ENCODE measurements around the gene SPSB3.

Gene SPSB3

GRCh38 chr16:1782408-1783264, at the start of gene SPSB3, which contains the start of gene NUBP2:
Gene SPSB3, minus strand, starts transcription at chr16:1782571. Its CDS starts 1,088 bp downstream, at chr16:1781483.
Gene NUBP2, plus strand, starts transcription at chr16:1782960. Its CDS starts 61 bp downstream, at chr16:1783021.
- DNase-seq = peak; percentile 87 to 97

GRCh38 chr16:1831186-1832075, 49.1 kb upstream of the SPSB3 start:
- DNase-seq = no peak

DNA sequence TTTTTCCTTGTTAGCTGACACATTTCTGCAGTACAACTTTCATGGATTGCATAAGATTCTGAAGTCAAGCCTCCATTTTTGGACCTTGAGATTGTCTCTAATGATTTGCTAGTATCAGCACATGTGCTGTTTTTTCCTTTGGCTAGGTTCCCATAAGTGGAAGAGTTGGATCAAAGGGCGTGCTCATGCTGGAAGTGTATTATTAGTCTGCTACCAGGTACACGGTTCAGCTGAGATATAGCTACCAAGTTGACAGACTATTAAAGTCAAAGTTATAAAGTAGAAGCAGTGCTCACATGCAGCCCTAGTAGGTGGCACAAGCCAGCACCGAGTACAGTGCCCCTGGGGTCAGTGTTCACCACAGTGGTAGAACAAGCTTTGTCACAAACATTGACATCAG, 47.8 kb upstream of the SPSB3 start:
- no peak for DNase-seq

GRCh38 chr16:1828645-1829410, 46.5 kb upstream of the SPSB3 start:
- no peak for DNase-seq

- DNase-seq = peak; percentile 40 to 81
Measured at GRCh38 chr16:1826691-1827573, 44.6 kb upstream of the SPSB3 start, which contains the start of the genes FAHD1 and HAGH. Gene FAHD1, plus strand, starts transcription at chr16:1827206. Its CDS starts 33 bp downstream, at chr16:1827239. Gene HAGH, minus strand, starts transcription at chr16:1826825. Its CDS starts 38 bp downstream, at chr16:1826787.

GRCh38 chr16:1825864-1826690, 43.7 kb upstream of the SPSB3 start:
- no peak for DNase-seq

- no peak for DNase-seq
Measured at GRCh38 chr16:1825381-1825863, 43.1 kb upstream of the SPSB3 start.

- no peak for DNase-seq
Measured at GRCh38 chr16:1823821-1824220, 41.5 kb upstream of the SPSB3 start.

- DNase-seq = no peak
Measured at GRCh38 chr16:1822801-1823200, 40.4 kb upstream of the SPSB3 start.

GRCh38 chr16:1821861-1822611, 39.7 kb upstream of the SPSB3 start:
- no peak for DNase-seq

GRCh38 chr16:1820946-1821290, 38.5 kb upstream of the SPSB3 start:
- DNase-seq = no peak

DNA sequence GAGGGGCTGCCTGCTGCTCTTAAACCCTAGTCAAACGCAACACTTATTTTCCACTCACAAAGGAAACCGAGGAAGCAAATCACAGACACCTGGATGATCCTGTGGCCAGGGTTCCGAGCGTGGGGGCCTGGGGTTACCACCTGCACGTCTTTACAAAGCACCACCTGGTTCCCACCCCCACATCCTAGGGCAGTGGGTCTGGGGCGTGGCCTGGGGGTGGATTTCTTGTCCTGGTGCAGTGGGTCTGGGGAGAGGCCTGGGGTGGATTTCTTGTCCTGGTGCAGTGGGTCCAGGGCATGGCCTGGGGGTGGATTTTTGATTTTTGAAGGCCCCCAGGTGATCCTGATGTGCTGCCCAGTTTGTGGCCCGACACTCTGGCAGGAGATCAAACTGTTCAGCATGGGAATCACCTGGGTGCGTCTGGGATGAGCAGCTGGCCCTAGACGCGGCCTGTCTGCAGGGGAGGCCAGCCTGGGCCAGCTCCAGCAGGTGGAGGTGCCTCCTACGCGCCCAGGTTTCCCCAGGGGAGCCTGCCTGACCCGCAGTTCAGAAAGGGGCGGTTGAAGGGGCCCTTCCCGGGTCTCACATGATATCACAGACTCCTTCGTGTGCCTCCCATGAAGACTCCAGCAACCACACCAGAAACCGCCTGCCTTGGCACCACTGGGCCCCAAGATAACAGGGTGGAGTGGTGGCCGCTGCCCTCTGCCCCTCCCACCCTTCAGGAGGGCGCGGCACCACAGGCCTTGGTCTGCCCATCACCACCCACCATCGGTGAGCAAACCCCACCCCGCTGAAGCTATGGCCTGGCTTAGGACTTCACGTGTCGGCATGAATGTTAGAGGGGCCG, 38.0 kb upstream of the SPSB3 start:
- no peak for DNase-seq

DNA sequence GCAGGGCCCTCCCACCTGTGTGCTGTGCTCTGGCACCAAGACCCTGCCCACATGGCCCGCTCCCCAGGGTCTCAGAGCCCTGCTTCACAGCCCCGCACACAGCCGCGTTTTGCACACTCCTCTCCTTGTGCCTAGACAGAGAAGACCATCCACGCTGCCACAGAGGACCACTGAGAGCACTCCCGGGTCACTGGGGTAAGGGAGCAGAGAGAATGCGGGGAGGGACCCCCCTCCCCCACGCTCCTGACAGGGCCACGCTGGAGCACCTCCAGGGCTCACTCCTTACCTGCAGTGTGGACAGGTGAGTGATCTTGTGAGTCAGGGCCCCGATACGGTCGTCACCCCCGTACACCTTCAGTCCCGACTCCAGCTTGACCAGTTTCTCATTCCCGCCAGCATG, 37.2 kb upstream of the SPSB3 start:
- no peak for DNase-seq

DNA sequence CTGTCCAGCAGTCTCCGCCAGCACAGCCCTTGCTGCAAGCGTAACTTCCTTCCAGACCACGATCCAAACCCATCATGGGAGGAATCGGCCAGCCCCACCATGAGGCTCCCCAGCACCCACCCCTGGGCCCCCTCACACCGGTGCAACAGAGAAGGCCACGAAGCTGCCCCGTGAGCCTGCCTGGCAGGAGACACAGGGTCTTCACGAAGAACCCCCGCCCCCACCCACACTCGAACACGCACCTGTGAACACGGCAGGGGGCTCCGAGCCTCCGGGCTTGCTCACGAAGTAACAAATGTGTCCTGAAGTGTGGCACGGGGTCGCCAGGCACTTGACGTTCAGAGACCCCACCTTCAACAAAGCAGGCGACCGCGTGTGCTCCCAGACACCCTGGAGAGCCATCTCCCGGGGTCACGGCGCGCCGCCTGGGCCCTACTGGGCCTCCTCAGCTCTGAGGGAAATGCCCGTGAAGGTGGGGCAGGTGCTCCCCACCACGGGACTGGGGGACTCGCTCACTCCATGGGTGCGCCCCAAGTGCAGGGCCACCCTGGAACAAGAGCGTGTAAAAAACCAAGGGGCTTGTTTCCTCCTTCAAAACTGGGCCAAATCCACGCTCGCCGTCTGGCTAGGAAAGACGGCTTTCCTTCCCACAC, 36.6 kb upstream of the SPSB3 start:
- no peak for DNase-seq

DNA sequence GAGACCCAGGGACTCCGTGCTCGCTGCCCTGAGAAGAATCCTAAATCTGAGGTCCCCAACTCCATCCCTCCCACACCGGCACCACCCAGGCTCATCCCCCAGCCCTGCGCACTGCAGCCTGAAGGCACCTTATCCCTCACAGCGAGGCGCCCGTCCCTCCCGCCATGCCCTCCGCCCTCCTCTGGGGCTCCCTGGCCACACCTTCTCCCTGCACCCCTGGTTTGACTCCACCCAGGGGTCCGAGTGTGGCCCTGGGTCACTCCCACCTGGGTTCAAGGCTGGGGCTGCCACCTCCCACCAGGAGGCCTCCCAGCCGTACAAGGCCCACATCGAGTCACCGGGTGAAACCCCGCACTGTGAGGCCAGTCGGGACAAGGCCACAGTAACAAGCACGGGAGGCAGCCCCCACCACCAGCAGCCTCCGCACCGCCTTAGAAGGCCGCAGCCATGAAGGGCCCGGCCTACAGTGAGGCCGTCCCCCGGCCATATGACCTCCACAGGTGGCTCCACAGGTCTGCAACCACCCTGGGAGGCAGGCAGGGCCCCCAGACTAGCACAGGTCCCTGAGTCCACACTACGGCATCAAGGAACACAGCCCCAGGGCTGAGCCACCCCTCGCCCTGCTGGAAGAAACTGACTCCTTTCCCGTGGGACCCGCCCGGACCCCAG, 36.0 kb upstream of the SPSB3 start:
- no peak for DNase-seq

DNA sequence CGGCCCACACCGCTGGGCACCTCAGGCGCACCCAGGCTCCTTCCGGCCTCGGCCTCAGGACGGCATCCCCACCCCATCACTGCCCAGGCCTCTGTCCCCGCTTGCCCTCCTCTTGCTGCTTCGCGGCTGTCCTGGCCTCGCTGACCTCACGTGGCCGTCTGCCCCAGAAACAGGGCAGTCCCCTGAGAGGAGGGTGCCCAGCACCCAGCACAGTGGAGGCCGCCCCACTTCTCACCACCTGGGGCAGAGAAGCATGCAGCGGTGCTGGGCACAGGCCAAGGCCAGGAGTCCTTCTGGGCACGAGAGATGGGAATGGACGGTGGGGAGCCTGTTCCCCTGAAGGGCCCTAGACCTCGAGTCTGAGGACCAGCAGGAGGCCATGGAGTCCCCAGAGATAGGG, 35.3 kb upstream of the SPSB3 start:
- DNase-seq = no peak

GRCh38 chr16:1817276-1817589, 34.9 kb upstream of the SPSB3 start:
- no peak for DNase-seq

Data from SW 1271 (cell line).